ENCODE results near the gene CCM2.

GRCh38 chr7:45007106-45007505, 7.1 kb downstream of the CCM2 start:
- TF ChIP-seq EZH2 (IDR thresholded peaks at IDR 0.05; ENCODE audit: borderline replicate concordance, low read length) (no peak), CTCF (conservative IDR thresholded peaks at IDR 0.05 in 1 of 2, IDR thresholded peaks at IDR 0.05 in 1 of 2; ENCODE audit: extremely low read depth in 1 of 2, insufficient read depth in 1 of 2, low read depth in 1 of 2, low read length in 2 of 2) (no peak)

Measured in mammary epithelial cell (primary cell).